Lung (tissue), 12 donors: ENCODE results near the gene ANLN. TPM values are rescaled to one million over a fixed set of nuclear protein-coding genes. Genes with fewer than 3 reads are reported as not detected.
"Not testable (repeated sequence)": the region's sequence is repeated elsewhere in the genome, so short reads cannot be mapped to it uniquely, and the experiment has no call there.

ENCODE experiments used
- ATAC-seq: fragments of 200-7000 bp; cut with Tn5 transposase; one replicate; pipeline ENCODE4 v1.9.1; 2020; ENCODE audit warnings: moderate number of reproducible peaks; ENCODE audit not compliant: insufficient read depth, low FRiP score
- DNase-seq, 3 donors: peaks; one replicate each; pipeline ENCODE4 v3.0.0-alpha.2; 2013 to 2017
- H3K27ac ChIP-seq, 2 donors: one replicate each; pipeline ENCODE4 v1.5.1; 2013; ENCODE audit warnings: mild to moderate bottlenecking in 2 of 2, moderate library complexity in 2 of 2, control low read depth in 1 of 2, inconsistent platforms in 1 of 2, low read depth in 1 of 2, low read length in 1 of 2
- H3K27me3 ChIP-seq, 3 donors: one replicate each; pipeline ENCODE4 v1.5.1; 2013; ENCODE audit warnings: low read length in 2 of 3; ENCODE audit not compliant: control insufficient read depth in 3 of 3, insufficient read depth in 3 of 3
- H3K36me3 ChIP-seq, 4 donors: one replicate each; pipeline ENCODE4 v1.5.1; 2013; ENCODE audit warnings: low read length in 4 of 4, mild to moderate bottlenecking in 1 of 4, moderate library complexity in 1 of 4; ENCODE audit not compliant: control insufficient read depth in 4 of 4, insufficient read depth in 4 of 4
- H3K4me1 ChIP-seq, 5 donors: one replicate each; pipeline ENCODE4 v1.5.1; 2013; ENCODE audit warnings: low read length in 5 of 5, mild to moderate bottlenecking in 2 of 5, moderate library complexity in 1 of 5; ENCODE audit not compliant: control insufficient read depth in 5 of 5, insufficient read depth in 5 of 5
- H3K4me3 ChIP-seq: one replicate; pipeline ENCODE4 v1.5.1; 2013; ENCODE audit warnings: mild to moderate bottlenecking, control low read depth, moderate library complexity
- H3K9ac ChIP-seq, 2 donors: one replicate each; pipeline ENCODE4 v1.5.1; 2013; ENCODE audit warnings: low read length in 2 of 2, control low read depth in 1 of 2; ENCODE audit not compliant: insufficient read depth in 1 of 2
- H3K9me3 ChIP-seq, 4 donors: one replicate each; pipeline ENCODE4 v1.5.1; 2013; ENCODE audit warnings: low read length in 3 of 4, mild to moderate bottlenecking in 1 of 4, moderate library complexity in 1 of 4; ENCODE audit not compliant: control insufficient read depth in 4 of 4, insufficient read depth in 3 of 4
- CTCF ChIP-seq: IDR thresholded peaks from 2 replicates; pipeline ENCODE4 v1.5.1; 2012; ENCODE audit warnings: mild to moderate bottlenecking; ENCODE audit errors: control extremely low read depth, extremely low read depth
- WGBS, 2 donors: extraction: QIAGEN DNeasy Blood & Tissue Kit; methylation state at CpG; one replicate each; pipeline ENCODE4 v1.1.7; 2013; 5-methylcytosine and 5-hydroxymethylcytosine counted together
- polyA plus RNA-seq, 2 donors: library from polyadenylated mRNA; stranded (reverse); fragments of 200-250 nt; gene quantifications; one replicate each; pipeline ENCODE4 v1.2.1, GENCODE V29; 2013
- total RNA-seq, 2 donors: library from RNA; depleted of rRNA in 1 of 2; stranded (reverse); fragments of >200 nt in 1 of 2; gene quantifications; one replicate each; pipeline ENCODE4 v1.2.1, GENCODE V29; 2014 to 2021
- donor health status: control.
- donor health status: control.
- donor health status: Bipolar disorder and iron deficiency.
- donor health status: healthy.
- donor health status: DM: yes; HTN: yes; CAD: no.

ANLN gene
- total and polyA plus RNA-seq, 4 donors, result 1.4 to 13.8 (median 3.2) TPM

GRCh38 chr7:36379831-36380504 lies 9.7 kb upstream of the ANLN start:
- H3K4me3 ChIP-seq, result no peak overlapping the region
- H3K27me3 ChIP-seq, result no peaks in the 10 kb centered on the region
- no peak for ATAC-seq
- H3K27ac ChIP-seq, result no peak overlapping the region
- WGBS, 2 donors, result 77 to 78% methylated on average over 2 of the region's 2 CpGs
- H3K36me3 ChIP-seq, result no peaks in the 10 kb centered on the region
- no peak for TF ChIP-seq CTCF
- H3K9ac ChIP-seq, result no peak overlapping the region
- H3K4me1 ChIP-seq, result no peaks in the 10 kb centered on the region
- no peak for DNase-seq
- H3K9me3 ChIP-seq, result peaks cover 0 to 4% (median 0%) of the 10 kb centered on the region in 4 donors

GRCh38 chr7:36381056-36381455 lies 8.6 kb upstream of the ANLN start:
- Histone ChIP-seq H3K9me3 (peaks cover 0 to 4% (median 0%) of the 10 kb centered on the region in 4 donors), H3K4me1 (no peaks in the 10 kb centered on the region), H3K4me3 (no peak overlapping the region), H3K36me3 (no peaks in the 10 kb centered on the region), H3K9ac (no peak overlapping the region), H3K27me3 (no peaks in the 10 kb centered on the region), H3K27ac (no peak overlapping the region)
- no peak for TF ChIP-seq CTCF
- ATAC-seq (no peak), DNase-seq (no peak)
- WGBS, 2 donors, result 91 to 98% methylated on average over 2 of the region's 2 CpGs

GRCh38 chr7:36383284-36383683 lies 6.4 kb upstream of the ANLN start:
- not testable (repeated sequence) for DNase-seq, H3K4me1 ChIP-seq, H3K27me3 ChIP-seq, H3K9ac ChIP-seq, H3K27ac ChIP-seq, H3K9me3 ChIP-seq, H3K36me3 ChIP-seq, H3K4me3 ChIP-seq, ATAC-seq
- 93 to 98% methylated on average over 3 of the region's 3 CpGs for WGBS, 2 donors

GRCh38 chr7:36385646-36386045 lies 4.0 kb upstream of the ANLN start:
- H3K4me3 ChIP-seq, H3K27me3 ChIP-seq, H3K4me1 ChIP-seq, H3K9ac ChIP-seq, H3K36me3 ChIP-seq, ATAC-seq, H3K9me3 ChIP-seq, DNase-seq, H3K27ac ChIP-seq: not testable (repeated sequence)
- WGBS, 2 donors, result 94% methylated on average over 3 of the region's 3 CpGs
